Adrenal gland (tissue), 5 donors: Measurements from ENCODE around the gene MIA2.
"Not testable (repeated sequence)": the region's sequence is repeated elsewhere in the genome, so short reads cannot be mapped to it uniquely, and the experiment has no call there.

Source experiments
- CTCF ChIP-seq, 6 experiments: fragments of 450-650 bp in 4 of 6; fragments of 200-600 bp in 2 of 6; sonication (generic) in 1 of 6; IDR thresholded peaks; 1 replicate in 5 of 6; 2 replicates in 1 of 6; pipeline versions ENCODE4 v1.5.1 to v1.8.0; 2016 to 2021; ENCODE audit warnings: antibody characterized with exemption in 6 of 6, mild to moderate bottlenecking in 2 of 6, moderate library complexity in 1 of 6
- POLR2A ChIP-seq, 2 donors: fragments of 450-650 bp; IDR thresholded peaks; one replicate each; pipeline ENCODE4 v1.6.1; 2017; ENCODE audit warnings: antibody characterized with exemption in 2 of 2, mild to moderate bottlenecking in 2 of 2, moderate library complexity in 1 of 2
- donor health status: DM: no; HTN: no; CAD: no.

- TF ChIP-seq CTCF, POLR2A (IDR thresholded peaks at IDR 0.05): not testable (repeated sequence)
Observed at GRCh38 chr14:39234986-39235385, 1.3 kb downstream of the MIA2 start.
